Gastrocnemius medialis (tissue), 4 donors: ENCODE measurements around the gene UGT1A8.

ENCODE experiments used
- POLR2A ChIP-seq, 2 donors: fragments of 450-650 bp; IDR thresholded peaks; one replicate each; pipeline ENCODE4 v1.6.1; 2017; ENCODE audit warnings: antibody characterized with exemption in 2 of 2, mild to moderate bottlenecking in 2 of 2, moderate library complexity in 2 of 2
- TF ChIP-seq, protein P1 (sequence below), 5 experiments: fragments of 450-650 bp in 3 of 5; fragments of 200-600 bp in 2 of 5; sonication (generic) in 2 of 5; IDR thresholded peaks in 4 of 5; conservative IDR thresholded peaks in 1 of 5; 1 replicate in 4 of 5; 2 replicates in 1 of 5; pipeline ENCODE4 v1.5.1; 2016 to 2019; ENCODE audit warnings: antibody characterized with exemption in 5 of 5, mild to moderate bottlenecking in 3 of 5, moderate library complexity in 3 of 5

- TF ChIP-seq POLR2A (IDR thresholded peaks at IDR 0.05): no peak
- TF ChIP-seq, protein P1, sequence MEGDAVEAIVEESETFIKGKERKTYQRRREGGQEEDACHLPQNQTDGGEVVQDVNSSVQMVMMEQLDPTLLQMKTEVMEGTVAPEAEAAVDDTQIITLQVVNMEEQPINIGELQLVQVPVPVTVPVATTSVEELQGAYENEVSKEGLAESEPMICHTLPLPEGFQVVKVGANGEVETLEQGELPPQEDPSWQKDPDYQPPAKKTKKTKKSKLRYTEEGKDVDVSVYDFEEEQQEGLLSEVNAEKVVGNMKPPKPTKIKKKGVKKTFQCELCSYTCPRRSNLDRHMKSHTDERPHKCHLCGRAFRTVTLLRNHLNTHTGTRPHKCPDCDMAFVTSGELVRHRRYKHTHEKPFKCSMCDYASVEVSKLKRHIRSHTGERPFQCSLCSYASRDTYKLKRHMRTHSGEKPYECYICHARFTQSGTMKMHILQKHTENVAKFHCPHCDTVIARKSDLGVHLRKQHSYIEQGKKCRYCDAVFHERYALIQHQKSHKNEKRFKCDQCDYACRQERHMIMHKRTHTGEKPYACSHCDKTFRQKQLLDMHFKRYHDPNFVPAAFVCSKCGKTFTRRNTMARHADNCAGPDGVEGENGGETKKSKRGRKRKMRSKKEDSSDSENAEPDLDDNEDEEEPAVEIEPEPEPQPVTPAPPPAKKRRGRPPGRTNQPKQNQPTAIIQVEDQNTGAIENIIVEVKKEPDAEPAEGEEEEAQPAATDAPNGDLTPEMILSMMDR (IDR thresholded peaks at IDR 0.05 in 4 of 5, conservative IDR thresholded peaks at IDR 0.05 in 1 of 5): no peak
These were observed 181.1 kb downstream of the UGT1A8 start for GRCh38 chr2:233798335-233799086.
